Activated T-helper 1 cell treated with anti-CD3 and anti-CD28 coated beads, Interleukin-12 subunit alpha, Interleukin-12 subunit beta, Interleukin-2, Interleukin-4 antibody, amounts not matched to agents 30 ng/mL and 10 ng/mL and 1 ng/mL, durations not matched to agents 14 hours and 24 hours and 36 hours (primary cell): ENCODE data around the gene EXOG. TPM values are rescaled to one million over a fixed set of nuclear protein-coding genes. Genes with fewer than 3 reads are reported as not detected.

Experiments used
- DNase-seq: peaks from one replicate; pipeline ENCODE4 v3.0.0; 2021; ENCODE audit warnings: low spot score
- H3K27ac Mint-ChIP-seq: one replicate; pipeline ENCODE4 v1.8.0; 2021; ENCODE audit warnings: mild to moderate bottlenecking, mixed read lengths
- H3K27me3 Mint-ChIP-seq: one replicate; pipeline ENCODE4 v1.8.0; 2022; ENCODE audit warnings: mild to moderate bottlenecking, moderate library complexity, mixed read lengths; ENCODE audit not compliant: insufficient read depth
- H3K36me3 Mint-ChIP-seq: one replicate; pipeline ENCODE4 v1.8.0; 2021; ENCODE audit warnings: low read depth, mixed read lengths
- H3K4me1 Mint-ChIP-seq: one replicate; pipeline ENCODE4 v1.8.0; 2021; ENCODE audit warnings: low read depth, mixed read lengths
- H3K4me3 Mint-ChIP-seq: one replicate; pipeline ENCODE4 v1.8.0; 2021; ENCODE audit warnings: mild to moderate bottlenecking, moderate library complexity, mixed read lengths
- H3K9me3 Mint-ChIP-seq: one replicate; pipeline ENCODE4 v1.8.0; 2021; ENCODE audit warnings: mixed read lengths
- intact Hi-C: fragments of 100-400 bp; cut with micrococcal nuclease; formaldehyde crosslinking; loops from one replicate; pipeline ENCODE4 v1.15.1; 2024
- total RNA-seq: library from RNA; stranded (reverse); gene quantifications from 2 replicates; pipeline ENCODE4 v1.2.3, GENCODE V29; 2022

EXOG gene
- total RNA-seq, 1 donor from 2014 or later, result 21.6 TPM

DNA sequence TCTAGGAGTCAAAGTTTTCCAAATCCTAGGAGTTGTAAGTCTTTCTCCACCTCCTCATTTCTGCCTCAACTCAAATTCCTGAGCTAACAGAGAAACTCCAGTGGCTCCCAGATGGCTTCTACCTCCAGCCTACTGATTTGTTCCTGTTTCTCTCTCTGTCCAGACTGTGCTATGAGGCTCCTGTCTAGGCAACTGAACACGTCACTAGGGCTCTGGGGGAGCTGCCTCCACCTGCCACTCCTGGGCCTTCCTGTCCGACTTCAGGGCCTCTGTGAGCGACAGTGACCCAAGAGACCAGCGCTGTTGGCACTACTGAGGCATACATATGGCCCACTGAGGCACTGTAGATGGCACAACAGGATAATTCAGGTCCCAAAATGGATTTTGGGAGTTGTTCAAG is 71.4 kb downstream of the EXOG start:
- no peak overlapping the region for H3K27ac Mint-ChIP-seq
- no peaks in the 10 kb centered on the region for H3K9me3 Mint-ChIP-seq
- no peaks in the 10 kb centered on the region for H3K27me3 Mint-ChIP-seq
- intact Hi-C loops, result no loop called here
- no peaks in the 10 kb centered on the region for H3K4me1 Mint-ChIP-seq
- H3K36me3 Mint-ChIP-seq, result no peaks in the 10 kb centered on the region
- no peak overlapping the region for H3K4me3 Mint-ChIP-seq
- no peak for DNase-seq

DNA sequence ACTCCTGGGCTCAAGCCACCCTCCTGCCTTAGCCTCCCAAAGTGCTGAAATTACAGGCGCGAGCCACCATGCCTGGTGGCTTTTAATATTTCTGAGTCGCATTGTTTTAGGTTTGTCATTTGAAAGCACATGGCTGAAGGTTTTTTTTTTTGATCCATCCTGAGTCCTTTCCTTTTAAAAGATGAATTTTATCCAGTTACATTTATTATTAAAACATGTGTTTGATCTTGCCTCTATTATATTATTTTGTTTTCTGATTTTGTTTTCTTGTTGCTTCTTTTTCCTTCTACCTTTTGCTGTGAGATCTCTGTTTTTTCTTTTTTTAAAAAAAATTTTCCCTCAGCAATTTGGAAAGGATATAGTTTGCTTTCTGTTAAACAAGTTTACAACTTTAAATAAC is 77.0 kb downstream of the EXOG start:
- no peak for DNase-seq
- intact Hi-C loops, result no loop called here
- no peak overlapping the region for H3K4me3 Mint-ChIP-seq

DNA sequence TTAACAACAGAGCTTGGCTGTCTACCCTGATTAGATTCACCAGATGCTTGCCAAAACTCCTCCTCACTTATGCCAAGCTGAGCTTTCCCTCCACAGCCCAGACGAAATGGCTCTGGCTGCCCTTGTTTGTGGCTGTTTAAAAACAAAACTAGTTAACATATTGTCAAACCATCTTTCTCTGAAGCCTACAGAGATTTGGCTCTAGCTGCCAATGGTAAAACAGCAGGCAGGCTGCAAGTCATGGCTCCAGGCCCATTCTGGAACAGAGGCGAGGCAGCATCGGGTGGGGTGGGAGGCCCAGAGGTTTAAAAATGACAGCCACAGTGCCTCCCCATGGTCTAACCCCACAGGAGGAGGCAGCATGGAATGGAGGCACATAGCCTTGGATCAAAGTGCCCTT is 77.4 kb downstream of the EXOG start:
- H3K9me3 Mint-ChIP-seq, result no peaks in the 10 kb centered on the region
- peaks cover 2% of the 10 kb centered on the region for H3K27me3 Mint-ChIP-seq
- DNase-seq, result no peak
- H3K4me1 Mint-ChIP-seq, result no peaks in the 10 kb centered on the region
- no peak overlapping the region for H3K4me3 Mint-ChIP-seq
- H3K36me3 Mint-ChIP-seq, result no peaks in the 10 kb centered on the region
- H3K27ac Mint-ChIP-seq, result no peak overlapping the region
- intact Hi-C loops, result no loop called here

More for the DNA sequence above, 77.0 kb downstream of the EXOG start:
- no peak overlapping the region for H3K27ac Mint-ChIP-seq
- H3K36me3 Mint-ChIP-seq, result no peaks in the 10 kb centered on the region
- H3K4me1 Mint-ChIP-seq, result no peaks in the 10 kb centered on the region
- H3K27me3 Mint-ChIP-seq, result peaks cover 2% of the 10 kb centered on the region
- H3K9me3 Mint-ChIP-seq, result no peaks in the 10 kb centered on the region

DNA sequence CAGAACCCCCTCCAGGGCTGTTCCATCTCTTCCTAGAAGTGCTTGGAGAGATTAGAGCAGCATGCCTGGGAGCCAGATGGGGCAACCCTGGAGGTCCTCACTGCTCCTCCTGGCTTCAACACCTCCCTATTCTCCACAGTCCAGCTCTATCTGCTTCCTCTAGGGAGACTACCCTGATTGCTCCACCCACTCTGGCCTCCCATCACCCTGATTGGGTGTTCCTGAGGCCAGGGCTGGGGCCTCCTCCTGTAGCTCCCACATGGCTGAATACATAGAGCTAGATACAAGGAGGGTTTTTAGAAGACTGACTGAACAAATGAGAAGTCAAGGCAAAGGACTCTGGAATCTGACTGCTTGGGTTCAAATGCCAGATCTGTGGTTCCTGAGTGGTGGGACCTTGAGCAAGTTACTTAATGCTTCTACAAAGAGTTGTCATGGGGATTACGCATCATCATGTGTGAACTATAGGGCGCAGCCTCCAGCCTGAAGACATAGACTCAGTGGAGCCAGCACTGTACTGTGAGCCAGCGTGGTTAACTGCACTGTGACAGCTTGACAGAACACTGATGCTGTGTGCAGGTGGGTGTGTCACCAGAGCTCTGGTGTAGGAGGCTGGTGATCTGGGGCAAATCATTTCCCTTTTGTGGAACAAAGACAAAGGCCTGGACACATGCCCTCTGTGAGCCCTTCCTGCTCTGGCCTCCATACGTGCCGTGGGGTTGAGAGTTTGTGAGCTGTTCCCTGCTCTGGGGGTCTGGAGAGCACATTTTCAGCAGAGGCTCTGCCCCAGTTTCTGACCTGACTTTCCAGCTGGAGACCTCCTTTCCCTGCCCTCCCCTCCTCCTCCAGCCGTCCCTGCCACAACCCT is 78.5 kb downstream of the EXOG start:
- Mint-ChIP-seq H3K27me3 (peaks cover 2% of the 10 kb centered on the region), H3K4me1 (no peaks in the 10 kb centered on the region), H3K27ac (no peak overlapping the region), H3K36me3 (no peaks in the 10 kb centered on the region), H3K4me3 (no peak overlapping the region), H3K9me3 (no peaks in the 10 kb centered on the region)
- DNase-seq, result no peak
- intact Hi-C loops, result no loop called here

DNA sequence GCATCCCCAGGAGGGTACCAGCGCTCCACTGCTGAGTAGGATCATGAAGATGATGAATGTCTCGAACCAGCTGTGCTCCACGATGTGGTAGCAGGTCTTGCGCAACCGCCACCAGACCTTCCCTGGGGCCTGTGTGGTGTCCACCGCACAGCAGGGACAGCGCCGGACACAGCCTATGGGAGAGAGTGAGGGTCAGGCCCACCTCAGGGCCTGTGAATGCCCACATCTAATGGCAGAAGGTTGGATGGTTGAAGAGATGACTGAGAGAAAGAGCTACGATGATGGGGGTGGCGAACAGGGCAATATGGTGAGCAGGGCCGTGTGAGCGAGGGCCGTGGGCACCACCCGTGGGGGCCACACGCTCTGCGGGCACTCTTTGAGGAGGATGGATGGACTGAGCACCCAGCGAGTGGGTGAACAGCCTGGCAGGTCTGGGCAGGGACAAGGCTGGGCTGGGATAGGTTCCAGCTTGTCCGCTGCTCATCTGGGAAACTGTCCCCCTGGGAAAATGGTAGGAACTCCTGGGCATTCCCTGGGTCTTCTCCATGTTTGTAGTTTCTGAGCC is 79.2 kb downstream of the EXOG start:
- Mint-ChIP-seq H3K4me3 (no peak overlapping the region), H3K36me3 (no peaks in the 10 kb centered on the region), H3K27ac (no peak overlapping the region), H3K27me3 (peaks cover 2% of the 10 kb centered on the region), H3K9me3 (no peaks in the 10 kb centered on the region), H3K4me1 (no peaks in the 10 kb centered on the region)
- intact Hi-C loops, result no loop called here
- DNase-seq, result no peak

Other genes with a start within 250 kb of the EXOG start
- gene SLC22A13, start 230.5 kb upstream of the EXOG start, total RNA-seq, result 0.65 and 0.78 TPM in 2 replicates
- gene SLC22A14, start 214.0 kb upstream of the EXOG start, total RNA-seq, result not detected in 2 replicates
- gene XYLB, start 149.6 kb upstream of the EXOG start, total RNA-seq, result 7.1 and 9.9 TPM in 2 replicates
- 10.4 and 10.5 TPM in 2 replicates for gene ACVR2B, start 42.5 kb upstream of the EXOG start, total RNA-seq
- not detected in 2 replicates for gene SCN5A, start 153.3 kb downstream of the EXOG start, total RNA-seq